ENCODE measurements around the gene DCLK2. TPM values are rescaled to one million over a fixed set of nuclear protein-coding genes. Genes with fewer than 3 reads are reported as not detected.

Gene DCLK2
- total RNA-seq, 1 donor from 2014 or later: 0.21 TPM

DNA sequence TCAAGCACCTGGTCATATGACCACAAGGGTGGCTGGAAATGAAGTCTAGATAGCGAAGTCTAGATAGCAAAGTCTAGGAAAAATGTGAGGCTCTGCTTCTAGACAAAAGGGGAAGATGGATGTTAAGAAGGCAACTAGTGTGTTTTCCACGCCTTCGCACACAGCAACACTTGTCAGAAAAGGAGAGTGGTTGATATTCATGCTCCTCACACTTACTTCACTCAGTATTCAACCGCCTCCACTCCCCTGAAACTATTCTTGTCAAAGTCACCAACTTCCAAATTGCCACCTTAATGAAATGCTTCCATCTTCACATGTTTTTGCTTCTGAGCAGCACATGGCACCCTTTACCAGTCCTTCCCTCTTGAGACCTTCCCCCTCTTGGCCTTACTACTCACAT, 27.7 kb upstream of the DCLK2 start:
- no peaks in the 10 kb centered on the region for H3K4me1 Mint-ChIP-seq (ENCODE audit: low read depth)

DNA sequence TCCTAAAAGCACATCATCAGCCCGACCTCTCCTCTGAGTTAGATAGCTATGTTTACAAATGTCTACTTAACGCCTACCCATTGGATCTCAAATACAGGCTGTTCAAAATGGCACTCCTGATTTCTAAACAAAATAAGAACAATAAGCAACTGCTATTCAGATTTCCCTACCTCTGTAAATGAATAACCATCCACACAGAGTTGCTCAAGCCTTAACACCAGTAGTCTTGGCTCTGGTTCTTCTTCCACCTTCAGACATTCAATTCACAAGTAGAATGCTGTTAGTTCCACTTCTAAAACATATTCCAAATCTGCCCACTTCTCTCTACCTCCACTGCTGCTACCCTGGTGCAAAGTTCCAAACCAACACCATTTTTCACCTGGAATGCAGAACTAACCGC, 27.1 kb upstream of the DCLK2 start:
- Mint-ChIP-seq H3K27me3 (ENCODE audit: low read depth) (peaks cover 2% of the 10 kb centered on the region), H3K4me3 (ENCODE audit: low read depth) (no peak overlapping the region), H3K27ac (no peak overlapping the region), H3K4me1 (ENCODE audit: low read depth) (no peaks in the 10 kb centered on the region), H3K9me3 (no peaks in the 10 kb centered on the region), H3K36me3 (ENCODE audit: low read depth) (no peaks in the 10 kb centered on the region)
- intact Hi-C loops (cut with micrococcal nuclease): no loop called here
- no peak for DNase-seq (ENCODE audit: low spot score)

More for the DNA sequence above, 27.7 kb upstream of the DCLK2 start:
- H3K9me3 Mint-ChIP-seq: no peaks in the 10 kb centered on the region
- DNase-seq (ENCODE audit: low spot score): no peak
- H3K36me3 Mint-ChIP-seq (ENCODE audit: low read depth): no peaks in the 10 kb centered on the region
- intact Hi-C loops (cut with micrococcal nuclease): no loop called here
- H3K27me3 Mint-ChIP-seq (ENCODE audit: low read depth): peaks cover 3% of the 10 kb centered on the region
- no peak overlapping the region for H3K4me3 Mint-ChIP-seq (ENCODE audit: low read depth)
- no peak overlapping the region for H3K27ac Mint-ChIP-seq

DNA sequence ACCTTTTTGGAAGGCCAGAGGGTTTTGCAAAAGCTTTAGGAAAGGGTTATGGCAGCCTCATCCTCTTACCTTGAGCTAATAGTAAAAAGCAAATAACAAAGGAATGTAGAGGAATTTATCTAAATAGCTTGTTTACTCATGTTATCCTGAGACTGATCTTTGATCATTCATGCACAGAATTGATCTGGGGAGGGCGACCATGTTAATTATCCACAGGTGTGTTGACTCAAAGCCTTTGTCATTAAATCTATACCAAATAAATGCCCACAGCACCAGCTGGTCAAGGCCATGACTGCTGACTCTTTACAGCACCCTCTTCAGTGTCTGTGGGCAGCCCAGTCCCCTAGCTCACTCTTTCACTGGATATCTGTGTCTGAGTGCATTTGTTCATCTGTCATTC, 22.8 kb upstream of the DCLK2 start:
- Mint-ChIP-seq H3K36me3 (ENCODE audit: low read depth) (no peaks in the 10 kb centered on the region), H3K27me3 (ENCODE audit: low read depth) (peaks cover 2% of the 10 kb centered on the region), H3K27ac (no peak overlapping the region), H3K9me3 (no peaks in the 10 kb centered on the region), H3K4me3 (ENCODE audit: low read depth) (no peak overlapping the region), H3K4me1 (ENCODE audit: low read depth) (no peaks in the 10 kb centered on the region)
- no peak for DNase-seq (ENCODE audit: low spot score)
- intact Hi-C loops (cut with micrococcal nuclease): no loop called here

DNA sequence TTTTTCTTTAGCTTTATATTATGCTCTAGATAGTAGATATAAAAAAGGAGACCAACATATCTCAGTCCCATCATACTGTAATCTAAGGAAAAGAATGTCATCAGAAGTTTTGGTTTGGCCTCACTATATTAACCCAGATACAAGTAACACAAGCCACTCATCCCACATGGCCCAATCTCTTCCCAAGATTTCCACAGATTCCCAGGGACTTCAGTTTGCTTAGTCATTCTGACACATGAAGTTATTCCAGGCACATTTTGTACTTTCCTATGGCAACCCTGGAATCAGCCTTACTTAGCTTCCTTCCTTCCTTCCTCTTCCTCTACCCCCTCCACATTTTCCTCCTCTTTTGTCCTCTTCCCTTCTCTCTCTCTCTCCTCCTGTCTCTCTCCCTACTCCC, 21.7 kb upstream of the DCLK2 start:
- Mint-ChIP-seq H3K4me3 (ENCODE audit: low read depth) (no peak overlapping the region), H3K36me3 (ENCODE audit: low read depth) (no peaks in the 10 kb centered on the region), H3K27ac (no peak overlapping the region), H3K4me1 (ENCODE audit: low read depth) (no peaks in the 10 kb centered on the region), H3K9me3 (no peaks in the 10 kb centered on the region), H3K27me3 (ENCODE audit: low read depth) (peaks cover 2% of the 10 kb centered on the region)
- intact Hi-C loops (cut with micrococcal nuclease): no loop called here
- DNase-seq (ENCODE audit: low spot score): no peak

DNA sequence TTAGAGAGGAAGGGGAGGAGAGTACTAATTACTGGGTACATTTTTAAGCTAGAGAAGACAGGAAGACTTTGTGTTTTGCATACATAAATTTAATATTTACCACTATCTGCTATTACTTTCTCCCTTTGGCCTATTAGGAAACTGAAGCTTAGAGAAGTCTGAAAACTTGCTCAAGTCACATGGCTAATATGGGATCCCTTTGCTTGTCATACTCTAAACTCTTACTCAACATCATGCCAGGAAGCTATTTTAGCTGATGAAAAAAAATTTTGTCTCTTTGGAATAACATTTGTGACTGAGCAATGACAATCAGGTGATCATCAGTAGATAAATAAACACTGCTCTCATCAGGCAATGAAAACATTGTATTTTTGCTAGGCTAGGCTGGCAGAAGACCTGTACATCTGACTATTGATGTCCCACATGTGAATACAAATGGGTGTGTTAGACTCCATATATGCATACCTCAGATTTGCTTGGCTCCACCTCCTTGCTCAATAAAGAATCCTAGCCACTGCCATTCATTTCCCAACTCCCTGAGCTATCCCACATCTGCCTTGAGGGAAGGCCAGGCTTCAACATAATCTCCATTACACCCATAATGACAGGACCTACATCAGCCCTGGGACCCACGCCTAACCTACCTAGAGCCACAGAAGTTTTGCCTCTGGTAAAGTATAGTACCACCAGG, 17.0 kb upstream of the DCLK2 start:
- intact Hi-C loops (cut with micrococcal nuclease): no loop called here
- Mint-ChIP-seq H3K4me1 (ENCODE audit: low read depth) (no peaks in the 10 kb centered on the region), H3K27ac (no peak overlapping the region), H3K4me3 (ENCODE audit: low read depth) (no peak overlapping the region), H3K36me3 (ENCODE audit: low read depth) (no peaks in the 10 kb centered on the region), H3K9me3 (no peaks in the 10 kb centered on the region), H3K27me3 (ENCODE audit: low read depth) (peaks cover 3% of the 10 kb centered on the region)
- no peak for DNase-seq (ENCODE audit: low spot score)

DNA sequence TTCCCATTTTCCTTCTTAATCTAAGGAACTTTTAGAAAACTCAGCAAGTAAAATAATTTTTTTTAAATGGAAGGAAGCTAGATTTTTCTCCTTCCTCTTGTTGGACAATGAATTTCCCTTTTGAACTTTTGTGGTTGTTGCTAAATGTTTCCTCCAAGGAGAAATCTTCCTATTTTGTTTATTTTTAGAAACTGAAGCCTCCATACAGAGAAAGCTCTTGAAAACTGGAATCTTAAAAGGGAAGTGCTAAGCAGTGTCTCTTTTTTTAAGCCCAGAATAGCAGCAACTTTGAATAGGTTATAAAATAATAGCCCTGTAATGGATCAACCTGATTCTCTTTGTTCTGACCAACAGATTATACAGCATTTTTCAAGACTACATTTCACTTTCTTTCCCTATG, 15.1 kb upstream of the DCLK2 start:
- intact Hi-C loops (cut with micrococcal nuclease): no loop called here
- H3K27ac Mint-ChIP-seq: no peak overlapping the region
- no peak overlapping the region for H3K4me3 Mint-ChIP-seq (ENCODE audit: low read depth)
- H3K27me3 Mint-ChIP-seq (ENCODE audit: low read depth): peaks cover 13% of the 10 kb centered on the region
- no peaks in the 10 kb centered on the region for H3K36me3 Mint-ChIP-seq (ENCODE audit: low read depth)
- H3K9me3 Mint-ChIP-seq: no peaks in the 10 kb centered on the region
- H3K4me1 Mint-ChIP-seq (ENCODE audit: low read depth): no peaks in the 10 kb centered on the region
- DNase-seq (ENCODE audit: low spot score): no peak

DNA sequence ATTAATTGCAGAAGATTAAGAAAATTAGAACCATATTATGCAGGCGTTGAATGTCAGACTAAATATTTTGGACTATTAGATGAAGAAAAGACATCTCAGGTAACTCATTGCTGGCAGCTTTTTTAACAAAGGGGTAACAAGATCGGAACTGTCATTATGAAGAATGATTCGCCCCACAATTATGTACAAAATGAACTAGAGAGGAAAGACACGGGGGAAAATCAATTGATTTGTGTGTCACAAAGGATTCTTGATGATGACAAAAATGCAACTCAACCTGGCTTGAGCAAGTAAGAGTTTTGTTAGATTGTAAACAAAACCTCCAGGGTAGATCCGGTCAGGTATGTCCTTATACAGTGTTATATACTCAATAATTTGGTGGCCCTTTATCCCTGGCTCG, 12.5 kb upstream of the DCLK2 start:
- Mint-ChIP-seq H3K27ac (no peak overlapping the region), H3K4me1 (ENCODE audit: low read depth) (no peaks in the 10 kb centered on the region), H3K27me3 (ENCODE audit: low read depth) (peaks cover 15% of the 10 kb centered on the region), H3K4me3 (ENCODE audit: low read depth) (no peak overlapping the region), H3K9me3 (no peaks in the 10 kb centered on the region), H3K36me3 (ENCODE audit: low read depth) (no peaks in the 10 kb centered on the region)
- intact Hi-C loops (cut with micrococcal nuclease): no loop called here
- no peak for DNase-seq (ENCODE audit: low spot score)

DNA sequence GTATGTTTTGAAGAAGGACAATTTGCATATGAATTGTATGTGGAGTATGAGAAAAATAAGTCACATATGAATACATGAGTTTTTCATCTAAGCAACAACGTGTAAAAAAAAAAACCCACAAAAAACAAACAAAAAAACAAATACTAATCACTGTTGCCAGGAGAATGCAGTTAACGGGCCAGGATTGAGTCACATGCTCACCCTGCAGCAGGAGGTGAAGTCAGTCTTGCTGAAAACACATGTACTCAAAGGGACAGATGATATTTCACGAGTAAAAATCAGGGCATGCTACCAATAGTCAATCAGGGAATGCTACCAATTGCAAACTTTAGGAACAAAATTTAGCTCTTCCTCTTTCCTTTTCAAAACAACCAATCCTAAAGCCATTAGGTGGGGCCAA, 10.4 kb upstream of the DCLK2 start:
- H3K27me3 Mint-ChIP-seq (ENCODE audit: low read depth): peaks cover 11% of the 10 kb centered on the region
- intact Hi-C loops (cut with micrococcal nuclease): no loop called here
- no peak for DNase-seq (ENCODE audit: low spot score)
- H3K4me1 Mint-ChIP-seq (ENCODE audit: low read depth): no peaks in the 10 kb centered on the region
- H3K36me3 Mint-ChIP-seq (ENCODE audit: low read depth): no peaks in the 10 kb centered on the region
- no peak overlapping the region for H3K27ac Mint-ChIP-seq
- H3K4me3 Mint-ChIP-seq (ENCODE audit: low read depth): no peak overlapping the region
- H3K9me3 Mint-ChIP-seq: no peaks in the 10 kb centered on the region

DNA sequence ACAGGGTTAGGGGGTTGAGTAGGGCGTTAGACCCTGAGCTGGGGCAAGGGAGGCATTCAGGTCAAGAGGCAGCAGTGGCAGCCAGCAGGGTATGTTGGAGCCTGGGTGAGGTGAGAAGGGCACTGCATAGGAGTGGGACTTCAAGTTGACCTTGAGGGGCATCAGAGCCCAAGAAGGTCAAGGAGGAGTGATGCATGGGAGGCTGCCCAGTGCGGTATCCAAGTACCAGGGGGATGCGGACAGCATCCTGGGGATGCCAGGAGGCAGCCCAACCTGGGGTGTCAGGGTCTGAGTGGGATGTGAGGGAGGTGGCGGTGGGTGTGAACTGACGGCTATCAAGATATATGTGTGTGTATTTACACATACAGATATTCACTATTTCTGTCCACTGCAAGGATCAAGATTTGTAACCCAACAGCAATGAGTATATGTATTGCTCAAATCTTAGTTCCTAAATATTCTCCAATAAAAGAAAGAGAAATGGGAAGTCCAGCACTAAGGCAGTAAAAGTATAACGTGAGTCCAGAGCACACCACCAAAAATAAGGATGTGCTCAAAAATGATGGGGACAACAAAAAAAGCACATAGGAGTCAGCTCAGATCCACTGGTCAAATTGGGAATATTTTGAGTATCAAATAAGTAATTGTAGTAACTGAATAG, 9.8 kb upstream of the DCLK2 start:
- Mint-ChIP-seq H3K36me3 (ENCODE audit: low read depth) (no peaks in the 10 kb centered on the region), H3K4me3 (ENCODE audit: low read depth) (no peak overlapping the region), H3K27ac (no peak overlapping the region), H3K27me3 (ENCODE audit: low read depth) (peaks cover 11% of the 10 kb centered on the region), H3K4me1 (ENCODE audit: low read depth) (no peaks in the 10 kb centered on the region), H3K9me3 (no peaks in the 10 kb centered on the region)
- intact Hi-C loops (cut with micrococcal nuclease): no loop called here
- no peak for DNase-seq (ENCODE audit: low spot score)

DNA sequence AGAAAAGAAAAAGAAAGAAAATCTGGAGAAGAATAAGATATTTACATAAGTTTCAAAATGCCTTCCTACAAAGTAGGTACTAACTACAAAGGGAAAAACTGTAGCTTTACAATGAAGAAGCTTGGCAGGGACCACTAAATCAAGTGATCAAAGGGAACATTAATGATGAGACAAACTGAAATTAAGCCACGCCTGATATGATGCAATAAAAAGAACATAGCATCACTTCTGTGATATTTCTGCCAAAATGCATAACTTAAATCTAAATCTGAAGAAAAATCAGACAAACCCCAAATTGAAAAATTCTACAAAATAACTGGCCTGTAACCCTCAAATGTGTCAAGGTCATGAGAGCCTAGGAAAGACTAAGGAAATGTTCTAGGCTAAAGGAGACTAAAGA, 8.9 kb upstream of the DCLK2 start:
- peaks cover 11% of the 10 kb centered on the region for H3K27me3 Mint-ChIP-seq (ENCODE audit: low read depth)
- H3K36me3 Mint-ChIP-seq (ENCODE audit: low read depth): no peaks in the 10 kb centered on the region
- no peaks in the 10 kb centered on the region for H3K4me1 Mint-ChIP-seq (ENCODE audit: low read depth)
- DNase-seq (ENCODE audit: low spot score): no peak
- H3K9me3 Mint-ChIP-seq: no peaks in the 10 kb centered on the region
- H3K27ac Mint-ChIP-seq: no peak overlapping the region
- H3K4me3 Mint-ChIP-seq (ENCODE audit: low read depth): no peak overlapping the region
- intact Hi-C loops (cut with micrococcal nuclease): no loop called here

DNA sequence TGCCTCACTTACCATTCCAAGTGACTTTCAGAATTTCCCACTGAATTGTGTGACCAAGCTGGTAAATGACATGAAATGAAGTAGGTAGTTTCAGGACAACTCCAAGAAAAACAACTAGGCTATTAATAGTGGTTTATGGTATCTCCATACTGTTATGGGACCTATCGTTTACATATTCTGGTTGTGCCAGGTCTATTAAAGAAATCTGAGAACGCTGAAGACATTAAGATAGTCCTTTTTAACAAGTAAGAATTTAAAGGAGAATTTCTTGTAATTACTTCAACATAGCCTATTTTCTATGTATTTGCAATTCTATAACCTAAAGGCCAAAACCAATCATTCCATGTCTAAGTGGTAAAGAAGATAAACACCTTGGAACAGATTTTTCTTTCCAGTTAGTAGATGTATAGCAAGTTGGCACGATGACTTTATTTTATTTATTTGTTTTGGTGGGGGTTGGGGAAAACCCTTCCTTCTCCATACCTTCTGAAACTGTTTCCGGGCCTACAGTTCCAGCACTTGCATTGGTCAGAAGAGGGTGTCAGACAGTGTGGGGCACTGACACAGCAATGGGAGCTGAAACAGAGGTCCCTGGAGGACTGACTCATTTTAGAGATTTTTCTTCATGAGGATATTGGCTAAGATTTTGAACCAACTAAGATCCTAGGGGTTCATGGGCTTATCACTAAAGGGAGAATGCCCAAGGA, 7.6 kb upstream of the DCLK2 start:
- Mint-ChIP-seq H3K4me1 (ENCODE audit: low read depth) (no peaks in the 10 kb centered on the region), H3K27ac (no peak overlapping the region), H3K36me3 (ENCODE audit: low read depth) (no peaks in the 10 kb centered on the region), H3K4me3 (ENCODE audit: low read depth) (no peak overlapping the region), H3K27me3 (ENCODE audit: low read depth) (peaks cover 21% of the 10 kb centered on the region), H3K9me3 (no peaks in the 10 kb centered on the region)
- intact Hi-C loops (cut with micrococcal nuclease): no loop called here
- DNase-seq (ENCODE audit: low spot score): no peak

DNA sequence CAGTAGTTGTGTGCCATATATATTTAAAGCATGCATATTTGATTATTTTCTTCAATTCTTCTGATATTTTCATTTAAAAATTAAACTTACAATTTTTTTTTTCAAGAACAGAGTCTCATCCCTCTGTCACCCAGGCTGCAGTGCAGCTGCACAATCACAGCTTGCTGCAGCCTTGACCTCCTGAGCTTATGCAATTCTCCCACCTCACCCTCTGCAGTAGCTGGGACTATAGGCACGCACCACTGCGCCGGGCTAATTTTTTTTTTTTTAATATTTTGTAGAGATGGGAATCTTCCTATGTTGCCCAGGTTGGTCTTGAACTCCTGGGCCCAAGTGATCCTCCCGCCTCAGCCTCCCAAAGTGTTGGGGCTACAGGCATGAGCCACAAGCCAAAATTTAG, 5.8 kb upstream of the DCLK2 start:
- no peak for DNase-seq (ENCODE audit: low spot score)
- no peaks in the 10 kb centered on the region for H3K36me3 Mint-ChIP-seq (ENCODE audit: low read depth)
- peaks cover 32% of the 10 kb centered on the region for H3K27me3 Mint-ChIP-seq (ENCODE audit: low read depth)
- no peak overlapping the region for H3K4me3 Mint-ChIP-seq (ENCODE audit: low read depth)
- H3K9me3 Mint-ChIP-seq: no peaks in the 10 kb centered on the region
- H3K27ac Mint-ChIP-seq: no peak overlapping the region
- no peaks in the 10 kb centered on the region for H3K4me1 Mint-ChIP-seq (ENCODE audit: low read depth)
- intact Hi-C loops (cut with micrococcal nuclease): no loop called here

Measured in activated T-helper 2 cell treated with anti-CD3 and anti-CD28 coated beads, Interferon-gamma antibody, Interleukin-2, Interleukin-4, amounts not matched to agents 10 μg/mL and 5 μg/mL and 100 μg/mL, durations not matched to agents 14 hours and 24 hours and 36 hours (primary cell).